GM12801 (cell line): ENCODE measurements around the gene PITPNM3.

Source experiments
- CTCF ChIP-seq: IDR thresholded peaks from one replicate; pipeline ENCODE4 v1.5.1; 2011; ENCODE audit warnings: control low read depth; ENCODE audit not compliant: insufficient read length; ENCODE audit errors: extremely low read depth

The PITPNM3 gene

GRCh38 chr17:6495450-6496115 lies 60.8 kb downstream of the PITPNM3 start:
- TF ChIP-seq CTCF = no peak

- no peak for TF ChIP-seq CTCF
Observed at GRCh38 chr17:6494239-6494941, 62.0 kb downstream of the PITPNM3 start.

GRCh38 chr17:6492892-6493674 lies 63.3 kb downstream of the PITPNM3 start:
- TF ChIP-seq CTCF = no peak

- no peak for TF ChIP-seq CTCF
Observed at GRCh38 chr17:6491071-6491700, 65.2 kb downstream of the PITPNM3 start.

- TF ChIP-seq CTCF = no peak
Observed at GRCh38 chr17:6489016-6489550, 67.3 kb downstream of the PITPNM3 start.

GRCh38 chr17:6488008-6488539 lies 68.3 kb downstream of the PITPNM3 start:
- no peak for TF ChIP-seq CTCF
